Activated CD4-positive, alpha-beta T cell treated with anti-CD3 and anti-CD28 coated beads, Interleukin-2, amount 50 U/mL, for 4 hours (primary cell): Measurements from ENCODE around the gene NR6A1.

Source experiments
- DNase-seq, 2 experiments: peaks; one replicate each; pipeline ENCODE4 v3.0.0-alpha.2; 2020

Gene NR6A1

DNA sequence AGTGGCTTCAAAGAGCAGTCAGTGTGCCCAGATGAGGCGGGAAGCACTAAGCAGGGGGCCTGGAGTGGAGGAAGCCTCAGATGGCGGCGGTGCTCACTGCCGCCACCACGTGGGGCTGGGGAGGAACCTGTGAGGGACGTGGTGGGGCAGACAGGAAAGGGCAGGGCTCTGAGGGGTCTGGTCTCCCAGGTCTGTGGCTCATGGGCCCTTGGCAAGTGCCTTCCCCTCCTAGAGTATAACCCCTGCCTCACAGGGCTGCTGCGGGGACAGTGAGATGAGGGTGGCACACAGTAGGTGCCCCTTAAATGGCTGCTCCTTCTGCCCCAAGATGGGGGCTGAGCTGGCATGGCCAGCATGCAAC lies 290.5 kb downstream of the NR6A1 start:
- no peak for DNase-seq

GRCh38 chr9:124479947-124480620 lies 291.0 kb downstream of the NR6A1 start:
- no peak for DNase-seq

DNA sequence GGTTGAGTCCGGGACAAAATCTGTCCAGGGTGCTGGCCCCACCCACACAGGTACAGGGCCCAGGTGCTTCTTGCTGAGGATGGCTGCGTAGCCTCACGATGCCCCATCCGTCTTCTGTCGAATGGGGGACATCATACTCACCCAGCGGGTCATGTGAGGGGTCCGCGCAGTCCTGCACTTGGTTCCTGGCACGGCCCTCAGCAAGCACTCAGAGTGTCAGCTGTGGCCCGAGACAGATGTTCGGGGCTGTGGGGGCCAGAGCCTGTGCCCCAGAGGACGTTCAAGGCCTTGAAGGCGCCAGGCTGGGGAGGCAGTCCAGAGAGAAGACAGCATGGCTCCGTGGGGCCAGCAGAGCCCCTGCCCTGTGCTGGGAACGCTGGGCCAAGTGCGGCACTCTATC lies 291.7 kb downstream of the NR6A1 start:
- DNase-seq, result no peak

DNA sequence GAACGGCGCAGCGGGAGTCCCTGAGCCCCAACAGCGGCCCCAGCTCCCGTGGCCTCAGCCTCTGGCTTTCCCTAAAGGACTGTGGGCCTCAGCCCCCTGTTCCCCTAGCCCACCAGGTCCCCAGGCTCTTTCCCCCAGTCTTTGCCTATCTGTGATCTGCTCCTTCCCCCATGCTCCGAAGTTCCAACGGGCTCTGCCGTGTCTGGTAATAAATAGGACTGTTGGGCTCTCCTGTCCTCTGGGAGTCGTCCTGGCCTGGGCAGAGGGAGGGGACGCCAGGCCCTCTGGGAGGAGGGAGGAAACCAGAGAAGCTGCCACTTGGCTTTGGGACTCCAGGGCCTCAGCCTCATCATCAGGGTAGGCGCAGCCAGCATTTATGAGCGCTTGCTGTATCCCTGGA lies 292.8 kb downstream of the NR6A1 start:
- DNase-seq, result no peak

- no peak for DNase-seq
Measured at GRCh38 chr9:124477648-124478285, 293.3 kb downstream of the NR6A1 start.

DNA sequence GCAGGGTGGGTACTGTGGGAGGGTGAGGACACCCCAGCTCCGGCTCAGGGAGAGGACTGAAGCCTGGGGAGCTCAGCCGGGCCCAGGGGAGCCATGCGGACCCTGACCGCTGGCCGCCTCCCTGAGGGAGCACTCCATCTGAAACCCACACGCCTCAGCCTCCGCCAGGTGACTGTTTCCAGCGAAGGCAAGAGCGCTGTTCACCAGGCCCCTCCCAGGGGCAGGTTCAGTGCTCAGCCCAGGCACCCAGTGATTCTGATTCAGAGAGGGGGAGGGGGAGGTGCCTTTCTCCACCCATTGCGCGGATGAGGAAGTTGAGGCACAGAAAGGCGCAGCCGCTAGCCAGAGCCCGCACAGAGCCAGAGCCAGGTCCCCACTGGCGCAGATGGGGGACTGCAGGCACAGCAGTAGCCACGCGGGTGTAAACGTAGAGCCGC lies 293.9 kb downstream of the NR6A1 start:
- no peak for DNase-seq

DNA sequence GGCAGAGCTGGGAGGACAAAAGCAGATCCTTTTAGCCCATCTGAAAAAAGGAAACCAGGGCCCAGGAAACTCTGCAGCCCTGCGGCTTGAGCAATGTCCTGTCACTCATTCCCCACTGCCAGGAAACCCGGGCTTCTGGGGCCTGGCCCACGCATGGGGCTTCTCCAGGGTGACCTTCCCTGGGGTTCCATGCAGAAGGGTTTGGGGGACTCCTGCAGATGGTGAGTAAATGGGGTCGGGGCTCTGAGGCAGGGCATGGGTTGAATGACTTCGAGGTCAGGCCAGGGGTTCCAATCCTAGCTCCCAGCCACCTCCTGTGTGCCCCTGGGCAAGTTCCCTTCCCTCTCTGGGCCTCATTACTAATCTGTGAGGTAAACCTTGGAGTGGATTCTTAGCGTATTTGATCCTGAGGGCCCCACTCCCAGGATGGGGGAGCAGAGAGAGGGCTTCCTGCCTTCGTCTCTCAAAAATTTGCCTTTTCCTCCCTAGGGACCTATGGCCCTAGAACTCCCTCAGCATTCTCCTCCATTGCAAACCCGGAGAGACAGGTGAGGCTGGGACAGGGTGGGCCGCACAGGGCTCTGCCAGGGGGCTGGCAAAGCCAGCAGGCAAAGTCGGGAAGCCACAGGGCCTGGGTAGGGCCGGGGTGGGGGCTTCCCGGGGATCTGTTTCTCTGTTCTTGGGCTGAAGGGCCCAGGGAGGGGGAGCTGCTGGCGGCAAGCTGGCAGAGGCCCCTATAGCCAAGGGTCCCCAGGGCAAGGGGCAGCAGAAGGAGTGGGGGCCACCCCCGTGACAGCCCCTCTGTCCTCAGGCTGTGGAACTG lies 295.0 kb downstream of the NR6A1 start:
- no peak for DNase-seq

- DNase-seq, result no peak
Measured at GRCh38 chr9:124475158-124475867, 295.8 kb downstream of the NR6A1 start.

DNA sequence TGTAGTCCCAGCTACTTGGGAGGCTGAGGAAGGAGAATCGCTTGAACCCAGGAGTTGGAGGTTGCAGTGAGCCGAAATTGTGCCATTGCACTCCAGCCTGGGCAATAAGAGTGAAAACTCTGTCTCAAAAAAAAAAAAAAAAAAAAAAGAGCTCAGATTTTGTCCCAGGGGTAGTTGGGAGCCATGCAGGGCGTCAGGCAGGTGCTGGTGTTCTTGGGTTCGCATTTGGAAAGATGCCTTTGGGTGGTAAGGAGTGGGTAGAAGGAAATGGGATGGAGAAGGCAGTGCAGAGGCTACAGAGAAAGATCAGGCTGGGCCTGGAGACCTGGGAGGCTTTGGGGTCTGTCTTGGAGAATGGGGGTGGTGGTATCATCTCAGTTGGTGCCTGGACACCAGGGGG lies 297.0 kb downstream of the NR6A1 start:
- DNase-seq, result no peak

GRCh38 chr9:124473310-124473709 lies 297.8 kb downstream of the NR6A1 start:
- DNase-seq, result no peak

- DNase-seq, result no peak
Measured at GRCh38 chr9:124472770-124473169, 298.3 kb downstream of the NR6A1 start.

DNA sequence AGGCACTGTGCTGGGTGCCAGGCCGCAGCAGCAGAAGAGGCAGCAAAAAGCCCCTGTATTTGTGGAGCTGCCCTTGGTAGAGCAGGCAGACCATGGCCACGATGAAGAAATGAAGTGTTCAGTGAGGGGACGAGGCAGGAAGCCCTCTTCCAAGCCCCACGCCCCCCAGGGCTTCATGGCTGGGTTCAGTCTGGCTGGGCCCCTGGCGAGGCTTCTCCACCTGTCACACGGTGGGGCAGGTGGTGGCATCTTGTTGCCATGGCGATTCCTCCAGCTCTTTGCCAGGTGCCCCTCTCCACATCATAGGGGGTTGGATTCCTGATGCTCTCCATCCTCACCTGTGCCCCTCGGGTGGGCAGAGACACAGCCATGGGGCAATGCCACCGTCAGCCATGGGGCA lies 299.4 kb downstream of the NR6A1 start:
- DNase-seq, result no peak

- DNase-seq, result no peak
Measured at GRCh38 chr9:124470726-124471125, 300.4 kb downstream of the NR6A1 start.

DNA sequence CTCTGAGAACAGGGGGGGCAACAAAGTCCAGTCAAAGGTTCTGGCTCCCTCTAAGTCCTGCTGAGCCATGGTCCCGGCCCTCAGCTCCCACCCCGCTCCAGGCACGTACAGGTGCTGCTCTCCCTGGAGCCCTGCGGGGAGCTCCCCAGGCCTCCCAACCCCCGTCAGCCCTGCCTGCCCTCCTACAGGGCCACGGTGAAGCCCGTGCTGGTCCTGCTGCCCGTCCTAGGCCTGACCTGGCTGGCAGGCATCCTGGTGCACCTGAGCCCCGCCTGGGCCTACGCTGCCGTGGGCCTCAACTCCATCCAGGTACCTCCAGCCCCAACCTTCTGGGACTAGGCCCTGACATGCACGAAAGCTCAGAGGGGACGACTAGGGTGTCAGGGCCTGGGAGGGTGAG lies 300.8 kb downstream of the NR6A1 start:
- DNase-seq, result no peak

DNA sequence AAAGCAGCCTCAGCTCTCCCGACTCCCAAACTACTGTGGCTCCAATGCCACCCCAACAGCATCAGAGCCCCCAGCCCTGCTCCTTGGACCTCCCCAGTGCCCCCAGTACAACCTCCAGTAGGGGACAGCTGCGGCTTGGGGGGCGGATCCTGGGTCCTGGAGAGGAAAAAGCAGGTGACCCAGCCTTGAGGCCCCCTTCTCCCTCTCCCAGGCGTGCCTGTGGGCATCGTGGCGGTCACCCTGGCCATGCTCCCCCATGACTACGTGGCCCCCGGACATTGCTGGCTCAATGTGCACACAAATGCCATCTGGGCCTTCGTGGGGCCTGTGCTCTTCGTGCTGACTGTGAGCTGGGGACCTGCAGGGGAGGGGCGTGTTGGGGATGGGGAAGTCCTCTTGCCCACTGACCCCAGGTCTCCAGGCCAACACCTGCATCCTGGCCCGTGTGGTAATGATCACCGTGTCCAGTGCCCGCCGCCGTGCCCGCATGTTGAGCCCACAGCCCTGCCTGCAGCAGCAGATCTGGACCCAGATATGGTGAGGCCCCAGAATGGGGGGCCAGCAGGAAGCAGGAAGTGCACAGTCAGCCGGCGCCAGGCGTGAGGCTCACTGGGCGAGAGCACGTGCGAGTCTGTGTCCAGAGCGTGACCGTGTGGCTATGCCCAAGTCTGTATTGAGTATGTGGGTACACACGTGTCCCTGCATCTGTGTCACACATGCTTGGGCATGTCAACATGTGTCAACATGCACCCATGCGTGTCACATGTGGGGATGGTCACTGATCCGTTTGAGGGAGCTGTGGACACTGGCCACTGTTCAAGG lies 301.9 kb downstream of the NR6A1 start:
- no peak for DNase-seq

- no peak for DNase-seq
Measured at GRCh38 chr9:124468061-124468740, 302.9 kb downstream of the NR6A1 start.

DNA sequence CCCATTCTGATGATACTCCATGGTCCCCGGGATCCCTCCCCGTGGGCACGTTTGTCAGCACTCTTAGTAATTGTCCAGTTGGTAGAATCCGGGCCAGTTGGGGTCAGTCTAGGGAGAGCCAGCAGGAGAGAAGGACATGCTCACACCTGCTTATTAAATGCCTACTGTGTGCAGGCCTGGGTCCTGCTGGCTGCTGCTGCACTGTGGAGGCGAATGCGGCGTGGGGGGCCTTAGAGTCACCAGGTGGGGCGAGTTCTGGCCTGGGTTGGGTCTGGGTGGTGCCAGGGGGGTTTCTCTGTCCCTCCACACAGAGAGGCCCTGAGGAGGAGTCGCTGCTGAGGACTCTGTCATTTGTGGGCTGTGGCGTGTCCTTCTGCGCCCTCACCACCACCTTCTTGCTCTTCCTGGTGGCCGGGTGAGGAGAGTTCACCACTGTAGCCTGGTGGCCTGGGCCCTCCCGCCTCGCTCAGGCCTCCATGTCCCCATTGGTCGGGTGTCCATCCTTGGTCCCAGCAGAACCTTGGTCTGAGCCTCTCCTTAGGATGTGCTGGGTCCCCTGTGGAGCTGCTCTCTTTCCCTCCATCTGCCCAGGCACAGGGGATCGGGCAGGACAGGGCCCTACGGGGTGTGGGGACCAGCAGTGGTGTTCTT lies 303.6 kb downstream of the NR6A1 start:
- no peak for DNase-seq
